Measurements from ENCODE around the gene OR10AG1.

The OR10AG1 gene

GRCh38 chr11:55969845-55970244 is at the start of gene OR10AG1:
OR10AG1 (minus strand) TSS chr11:55969945; CDS start chr11:55969907, 38 bp downstream.
- no peak for DNase-seq (ENCODE audit: low read depth in 1 of 2, low spot score in 1 of 2)

- no peak for DNase-seq (ENCODE audit: low read depth in 1 of 2, low spot score in 1 of 2)
These were observed 44.1 kb upstream of the OR10AG1 start for GRCh38 chr11:56013805-56014204.

- no peak for DNase-seq (ENCODE audit: low read depth in 1 of 2, low spot score in 1 of 2)
These were observed 41.0 kb upstream of the OR10AG1 start for GRCh38 chr11:56010716-56011115.

- no peak for DNase-seq (ENCODE audit: low read depth in 1 of 2, low spot score in 1 of 2)
These were observed 24.8 kb upstream of the OR10AG1 start, which contains the start of gene OR5F1 for GRCh38 chr11:55994525-55994924. OR5F1 (minus strand) TSS chr11:55994625; CDS start chr11:55994625, 0 bp downstream.

- no peak for DNase-seq (ENCODE audit: low read depth in 1 of 2, low spot score in 1 of 2)
These were observed 1.2 kb upstream of the OR10AG1 start for GRCh38 chr11:55970935-55971334.

GRCh38 chr11:55967914-55968313 is 1.8 kb downstream of the OR10AG1 start:
- no peak for DNase-seq (ENCODE audit: low read depth in 1 of 2, low spot score in 1 of 2)

GRCh38 chr11:55966391-55966790 is 3.4 kb downstream of the OR10AG1 start:
- DNase-seq (ENCODE audit: low read depth in 1 of 2, low spot score in 1 of 2): no peak

GRCh38 chr11:55956521-55956920 is 13.2 kb downstream of the OR10AG1 start:
- DNase-seq (ENCODE audit: low read depth in 1 of 2, low spot score in 1 of 2): no peak

- DNase-seq (ENCODE audit: low read depth in 1 of 2, low spot score in 1 of 2): no peak
These were observed 20.4 kb downstream of the OR10AG1 start for GRCh38 chr11:55949330-55949729.

GRCh38 chr11:55942785-55943392 is 26.9 kb downstream of the OR10AG1 start:
- DNase-seq (ENCODE audit: low read depth in 1 of 2, low spot score in 1 of 2): no peak

- no peak for DNase-seq (ENCODE audit: low read depth in 1 of 2, low spot score in 1 of 2)
These were observed 33.4 kb downstream of the OR10AG1 start, which contains the start of gene OR5I1 for GRCh38 chr11:55936300-55936699. OR5I1 (minus strand) TSS chr11:55936400; CDS start chr11:55936400, 0 bp downstream.

- DNase-seq (ENCODE audit: low read depth in 1 of 2, low spot score in 1 of 2): no peak
These were observed 49.2 kb downstream of the OR10AG1 start for GRCh38 chr11:55920537-55920936.
